Lung (tissue), 12 donors: Measurements from ENCODE around the gene SVBP. TPM values are rescaled to one million over a fixed set of nuclear protein-coding genes. Genes with fewer than 3 reads are reported as not detected.

Source experiments
- ATAC-seq: fragments of 200-7000 bp; cut with Tn5 transposase; one replicate; pipeline ENCODE4 v1.9.1; 2020; ENCODE audit warnings: moderate number of reproducible peaks; ENCODE audit not compliant: insufficient read depth, low FRiP score
- DNase-seq, 3 donors: peaks; one replicate each; pipeline ENCODE4 v3.0.0-alpha.2; 2013 to 2017
- H3K27ac ChIP-seq, 2 donors: one replicate each; pipeline ENCODE4 v1.5.1; 2013; ENCODE audit warnings: mild to moderate bottlenecking in 2 of 2, moderate library complexity in 2 of 2, control low read depth in 1 of 2, inconsistent platforms in 1 of 2, low read depth in 1 of 2, low read length in 1 of 2
- H3K27me3 ChIP-seq, 3 donors: one replicate each; pipeline ENCODE4 v1.5.1; 2013; ENCODE audit warnings: low read length in 2 of 3; ENCODE audit not compliant: control insufficient read depth in 3 of 3, insufficient read depth in 3 of 3
- H3K36me3 ChIP-seq, 4 donors: one replicate each; pipeline ENCODE4 v1.5.1; 2013; ENCODE audit warnings: low read length in 4 of 4, mild to moderate bottlenecking in 1 of 4, moderate library complexity in 1 of 4; ENCODE audit not compliant: control insufficient read depth in 4 of 4, insufficient read depth in 4 of 4
- H3K4me1 ChIP-seq, 5 donors: one replicate each; pipeline ENCODE4 v1.5.1; 2013; ENCODE audit warnings: low read length in 5 of 5, mild to moderate bottlenecking in 2 of 5, moderate library complexity in 1 of 5; ENCODE audit not compliant: control insufficient read depth in 5 of 5, insufficient read depth in 5 of 5
- H3K4me3 ChIP-seq: one replicate; pipeline ENCODE4 v1.5.1; 2013; ENCODE audit warnings: mild to moderate bottlenecking, control low read depth, moderate library complexity
- H3K9ac ChIP-seq, 2 donors: one replicate each; pipeline ENCODE4 v1.5.1; 2013; ENCODE audit warnings: low read length in 2 of 2, control low read depth in 1 of 2; ENCODE audit not compliant: insufficient read depth in 1 of 2
- H3K9me3 ChIP-seq, 4 donors: one replicate each; pipeline ENCODE4 v1.5.1; 2013; ENCODE audit warnings: low read length in 3 of 4, mild to moderate bottlenecking in 1 of 4, moderate library complexity in 1 of 4; ENCODE audit not compliant: control insufficient read depth in 4 of 4, insufficient read depth in 3 of 4
- WGBS, 2 donors: extraction: QIAGEN DNeasy Blood & Tissue Kit; methylation state at CpG; one replicate each; pipeline ENCODE4 v1.1.7; 2013; 5-methylcytosine and 5-hydroxymethylcytosine counted together
- polyA plus RNA-seq, 2 donors: library from polyadenylated mRNA; stranded (reverse); fragments of 200-250 nt; gene quantifications; one replicate each; pipeline ENCODE4 v1.2.1, GENCODE V29; 2013
- total RNA-seq, 2 donors: library from RNA; depleted of rRNA in 1 of 2; stranded (reverse); fragments of >200 nt in 1 of 2; gene quantifications; one replicate each; pipeline ENCODE4 v1.2.1, GENCODE V29; 2014 to 2021
- TF ChIP-seq, protein P1 (sequence below): IDR thresholded peaks from 2 replicates; pipeline ENCODE4 v1.5.1; 2012; ENCODE audit warnings: mild to moderate bottlenecking; ENCODE audit errors: control extremely low read depth, extremely low read depth
- donor health status: control.
- donor health status: control.
- donor health status: Bipolar disorder and iron deficiency.
- donor health status: healthy.
- donor health status: DM: yes; HTN: yes; CAD: no.

SVBP gene
- total and polyA plus RNA-seq, 4 donors = 12.5 to 35.3 (median 26.0) TPM

GRCh38 chr1:42788021-42788420 lies 29.2 kb downstream of the SVBP start:
- ATAC-seq (no peak), DNase-seq (no peak)
- H3K9ac ChIP-seq = no peak overlapping the region
- no peak overlapping the region for H3K27ac ChIP-seq
- TF ChIP-seq, protein P1, sequence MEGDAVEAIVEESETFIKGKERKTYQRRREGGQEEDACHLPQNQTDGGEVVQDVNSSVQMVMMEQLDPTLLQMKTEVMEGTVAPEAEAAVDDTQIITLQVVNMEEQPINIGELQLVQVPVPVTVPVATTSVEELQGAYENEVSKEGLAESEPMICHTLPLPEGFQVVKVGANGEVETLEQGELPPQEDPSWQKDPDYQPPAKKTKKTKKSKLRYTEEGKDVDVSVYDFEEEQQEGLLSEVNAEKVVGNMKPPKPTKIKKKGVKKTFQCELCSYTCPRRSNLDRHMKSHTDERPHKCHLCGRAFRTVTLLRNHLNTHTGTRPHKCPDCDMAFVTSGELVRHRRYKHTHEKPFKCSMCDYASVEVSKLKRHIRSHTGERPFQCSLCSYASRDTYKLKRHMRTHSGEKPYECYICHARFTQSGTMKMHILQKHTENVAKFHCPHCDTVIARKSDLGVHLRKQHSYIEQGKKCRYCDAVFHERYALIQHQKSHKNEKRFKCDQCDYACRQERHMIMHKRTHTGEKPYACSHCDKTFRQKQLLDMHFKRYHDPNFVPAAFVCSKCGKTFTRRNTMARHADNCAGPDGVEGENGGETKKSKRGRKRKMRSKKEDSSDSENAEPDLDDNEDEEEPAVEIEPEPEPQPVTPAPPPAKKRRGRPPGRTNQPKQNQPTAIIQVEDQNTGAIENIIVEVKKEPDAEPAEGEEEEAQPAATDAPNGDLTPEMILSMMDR = no peak
- no peak overlapping the region for H3K4me3 ChIP-seq
- peaks cover 0 to 12% (median 0%) of the 10 kb centered on the region in 5 donors for H3K4me1 ChIP-seq
- no peaks in the 10 kb centered on the region for H3K27me3 ChIP-seq
- peaks cover 0 to 3% (median 0%) of the 10 kb centered on the region in 4 donors for H3K36me3 ChIP-seq
- H3K9me3 ChIP-seq = no peaks in the 10 kb centered on the region
- 95 to 98% methylated on average over 1 of the region's 1 CpG for WGBS, 2 donors

DNA sequence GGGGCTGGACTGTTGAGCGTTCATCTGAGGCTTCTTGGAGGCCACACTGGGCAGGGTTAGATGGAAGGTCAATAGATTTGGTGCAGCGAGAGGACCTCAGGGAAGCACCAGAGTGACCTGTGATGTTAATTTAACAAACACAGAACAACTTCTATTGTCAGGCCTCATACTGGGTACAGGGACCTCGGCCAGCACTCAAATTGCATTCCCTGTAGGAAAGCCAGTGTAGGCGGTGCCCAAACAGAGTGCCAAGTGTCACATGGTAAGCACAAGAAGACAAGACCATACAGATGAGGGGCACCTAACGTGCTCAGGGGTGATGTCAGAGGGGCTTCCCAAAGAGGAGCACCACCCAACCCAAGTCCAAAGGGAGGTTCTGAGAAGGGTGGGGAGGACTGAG lies 31.1 kb downstream of the SVBP start:
- peaks cover 0 to 3% (median under 1%) of the 10 kb centered on the region in 4 donors for H3K36me3 ChIP-seq
- TF ChIP-seq, protein P1 = no peak
- no peak for DNase-seq
- no peak overlapping the region for H3K27ac ChIP-seq
- H3K9me3 ChIP-seq = no peaks in the 10 kb centered on the region
- H3K4me1 ChIP-seq = peaks cover 0 to 11% (median 0%) of the 10 kb centered on the region in 5 donors
- no peak for ATAC-seq
- no peaks in the 10 kb centered on the region for H3K27me3 ChIP-seq
- WGBS, 2 donors = 88 to 93% methylated on average over 5 of the region's 5 CpGs
- H3K9ac ChIP-seq = no peak overlapping the region
- no peak overlapping the region for H3K4me3 ChIP-seq

DNA sequence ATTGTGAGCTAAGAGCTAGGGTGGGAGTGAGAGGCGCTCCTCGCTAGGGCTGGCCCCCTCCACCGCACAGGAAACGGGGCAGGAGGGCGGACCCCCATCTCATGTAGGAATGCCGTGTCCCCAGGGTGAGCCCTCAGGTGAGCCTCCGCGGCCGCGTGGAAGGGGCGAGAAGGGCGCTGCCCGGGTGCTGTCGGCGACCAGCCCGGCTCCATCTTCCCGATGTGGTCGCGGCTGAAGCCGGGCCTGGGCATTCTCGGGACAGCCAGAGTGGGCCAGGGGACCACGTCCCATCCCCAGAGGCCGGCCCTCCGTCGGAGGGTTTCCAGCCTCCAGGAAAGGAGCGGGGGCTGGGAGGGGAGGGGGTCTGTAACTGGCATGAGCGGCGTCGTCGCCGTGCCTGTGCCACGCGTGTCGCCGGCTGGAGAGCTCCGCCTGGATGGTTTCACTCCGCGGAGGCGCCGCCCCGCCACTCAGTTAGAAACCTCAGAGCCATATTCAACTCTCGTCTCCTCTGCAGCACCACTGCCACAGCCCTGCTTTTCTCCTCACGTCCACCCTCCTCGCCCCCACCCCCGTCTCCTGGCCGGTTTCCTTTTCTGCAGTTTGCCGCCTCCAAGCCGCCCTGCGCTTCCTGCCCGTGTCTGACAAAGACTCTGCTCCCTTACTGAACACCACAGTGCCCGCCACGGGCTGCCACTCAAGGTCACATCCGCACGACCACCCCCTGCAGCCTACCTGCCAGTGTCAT lies 32.1 kb downstream of the SVBP start, which contains the start of gene TMEM269:
Gene TMEM269 (plus strand): TSS at position 46 of the 748 bp plus-strand sequence. CDS start 4,903 bp downstream, outside the sequence.
- peak; percentile 23 for ATAC-seq

More for the DNA sequence above, 32.1 kb downstream of the SVBP start, which contains the start of gene TMEM269:
- no peaks in the 10 kb centered on the region for H3K27me3 ChIP-seq
- 4 to 9% methylated on average over 51 to 54 of the region's 54 CpGs for WGBS, 2 donors
- peaks cover 0 to 7% (median 2%) of the 10 kb centered on the region in 4 donors for H3K36me3 ChIP-seq
- peak; percentile 34 to 58 (median 49) for DNase-seq
- no peak within 1 kb of the TSS for H3K27ac ChIP-seq
- no peaks in the 10 kb centered on the region for H3K9me3 ChIP-seq
- H3K4me1 ChIP-seq = peaks cover 0 to 11% (median 0%) of the 10 kb centered on the region in 5 donors
- H3K9ac ChIP-seq = peak within 1 kb of the TSS in 1 of 2 donors; percentile 13
- peak within 1 kb of the TSS; percentile 37 for H3K4me3 ChIP-seq
- TF ChIP-seq, protein P1 = no peak
